Measurements from ENCODE around the gene PHACTR1. TPM values are rescaled to one million over a fixed set of nuclear protein-coding genes. Genes with fewer than 3 reads are reported as not detected.

PHACTR1 gene
- total and polyA plus RNA-seq, 9 of the 15 experiments (the other 6 are each of a cell fraction or from before 2014, with no cell fraction given): 11.5 to 32.6 (median 22.0) TPM

DNA sequence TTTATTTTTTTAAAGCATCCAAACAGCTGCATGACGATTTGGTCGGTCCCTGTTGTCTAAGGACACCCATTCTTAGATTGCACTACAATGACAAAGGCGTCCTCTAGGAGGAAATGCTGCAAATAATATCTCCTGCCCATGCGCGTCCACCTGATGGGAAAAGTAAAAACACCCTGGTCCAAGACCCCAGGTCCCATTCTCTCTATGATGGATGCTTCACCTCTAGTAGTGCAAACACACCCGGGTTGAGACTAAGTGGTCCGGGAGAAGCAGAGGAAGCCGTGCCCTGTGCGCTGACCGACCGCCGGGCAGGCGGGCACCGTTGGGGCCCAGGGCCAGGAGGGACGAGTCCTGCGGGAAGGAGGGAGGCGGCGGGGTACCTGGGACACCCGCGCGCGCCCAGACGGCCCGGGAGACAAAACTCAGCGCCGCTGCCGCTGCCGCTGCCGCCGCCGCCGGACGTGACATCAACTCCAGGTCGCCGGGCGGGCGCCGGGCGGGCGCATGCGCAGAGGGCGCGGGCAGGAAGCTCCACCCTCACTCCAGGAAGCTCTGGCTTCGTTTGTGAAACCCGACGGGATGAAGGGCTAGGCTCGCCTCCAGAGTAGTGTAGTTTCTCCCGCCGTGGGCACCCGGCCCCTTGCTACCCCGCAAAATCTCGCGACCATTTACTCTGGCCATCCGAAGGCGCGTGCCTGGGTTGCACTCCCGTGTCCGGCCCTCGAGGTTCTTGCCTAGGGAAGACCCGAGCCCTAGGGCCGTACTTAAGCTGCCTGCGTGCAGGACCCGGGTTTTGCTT is 611.7 kb downstream of the PHACTR1 start, which contains the start of gene TBC1D7 (continued):
- TF ChIP-seq GMEB1 (CRISPR knock-in tag; IDR thresholded peaks at IDR 0.05): peak; percentile 55; the same call in 1 of the 2 replicates
- no peak for TF ChIP-seq HNRNPH1 (optimal IDR thresholded peaks at IDR 0.05; ENCODE audit: low read depth, low read length)
- TF ChIP-seq MAFK (IDR thresholded peaks at IDR 0.05; ENCODE audit: low read length): no peak
- no peak for TF ChIP-seq DLX4 (CRISPR knock-in tag; IDR thresholded peaks at IDR 0.05)
- TF ChIP-seq BDP1 (IDR thresholded peaks at IDR 0.05; ENCODE audit: insufficient read depth, insufficient read length): no peak
- TF ChIP-seq PCBP2 (IDR thresholded peaks at IDR 0.05; ENCODE audit: low read depth, low read length, poor library complexity, severe bottlenecking): no peak
- no peak; the same call in 1 of the 2 replicates for TF ChIP-seq ZNF830 (CRISPR knock-in tag; IDR thresholded peaks at IDR 0.05)
- no peak for TF ChIP-seq HDAC6 (IDR thresholded peaks at IDR 0.05; ENCODE audit: low read depth, low read length)
- TF ChIP-seq ZKSCAN8 (CRISPR knock-in tag; IDR thresholded peaks at IDR 0.05): no peak
- TF ChIP-seq TCF7L2 (IDR thresholded peaks at IDR 0.05; ENCODE audit: low read depth, low read length): peak; percentile 6; the same call in 1 of the 2 replicates
- TF ChIP-seq, protein P1, sequence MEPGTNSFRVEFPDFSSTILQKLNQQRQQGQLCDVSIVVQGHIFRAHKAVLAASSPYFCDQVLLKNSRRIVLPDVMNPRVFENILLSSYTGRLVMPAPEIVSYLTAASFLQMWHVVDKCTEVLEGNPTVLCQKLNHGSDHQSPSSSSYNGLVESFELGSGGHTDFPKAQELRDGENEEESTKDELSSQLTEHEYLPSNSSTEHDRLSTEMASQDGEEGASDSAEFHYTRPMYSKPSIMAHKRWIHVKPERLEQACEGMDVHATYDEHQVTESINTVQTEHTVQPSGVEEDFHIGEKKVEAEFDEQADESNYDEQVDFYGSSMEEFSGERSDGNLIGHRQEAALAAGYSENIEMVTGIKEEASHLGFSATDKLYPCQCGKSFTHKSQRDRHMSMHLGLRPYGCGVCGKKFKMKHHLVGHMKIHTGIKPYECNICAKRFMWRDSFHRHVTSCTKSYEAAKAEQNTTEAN (CRISPR knock-in tag; IDR thresholded peaks at IDR 0.05): no peak
- peak; percentile 99 for TF ChIP-seq NRF1 (conservative IDR thresholded peaks at IDR 0.05 in 1 of 2, IDR thresholded peaks at IDR 0.05 in 1 of 2)
- no peak; the same call in none of the 2 replicates for TF ChIP-seq ETV5 (CRISPR knock-in tag; IDR thresholded peaks at IDR 0.05; ENCODE audit: low read depth)
- TF ChIP-seq ZBTB8A (IDR thresholded peaks at IDR 0.05; ENCODE audit: partially characterized antibody): no peak
- TF ChIP-seq ARID2 (IDR thresholded peaks at IDR 0.05): no peak
- TF ChIP-seq RREB1 (CRISPR knock-in tag; IDR thresholded peaks at IDR 0.05): peak; percentile 68; the same call in 1 of the 2 replicates
- no peak for TF ChIP-seq ZNF780A (CRISPR knock-in tag; IDR thresholded peaks at IDR 0.05)
- no peak for TF ChIP-seq FOXM1 (IDR thresholded peaks at IDR 0.05; ENCODE audit: low read depth)
- TF ChIP-seq FOXM1 (CRISPR knock-in tag; IDR thresholded peaks at IDR 0.05; ENCODE audit: low read depth): peak; percentile 75; the same call in 1 of the 2 replicates
